ENCODE measurements around the gene HS1BP3.

The HS1BP3 gene

GRCh38 chr2:20674974-20675679, 24.2 kb upstream of the HS1BP3 start:
- no peak for DNase-seq

DNA sequence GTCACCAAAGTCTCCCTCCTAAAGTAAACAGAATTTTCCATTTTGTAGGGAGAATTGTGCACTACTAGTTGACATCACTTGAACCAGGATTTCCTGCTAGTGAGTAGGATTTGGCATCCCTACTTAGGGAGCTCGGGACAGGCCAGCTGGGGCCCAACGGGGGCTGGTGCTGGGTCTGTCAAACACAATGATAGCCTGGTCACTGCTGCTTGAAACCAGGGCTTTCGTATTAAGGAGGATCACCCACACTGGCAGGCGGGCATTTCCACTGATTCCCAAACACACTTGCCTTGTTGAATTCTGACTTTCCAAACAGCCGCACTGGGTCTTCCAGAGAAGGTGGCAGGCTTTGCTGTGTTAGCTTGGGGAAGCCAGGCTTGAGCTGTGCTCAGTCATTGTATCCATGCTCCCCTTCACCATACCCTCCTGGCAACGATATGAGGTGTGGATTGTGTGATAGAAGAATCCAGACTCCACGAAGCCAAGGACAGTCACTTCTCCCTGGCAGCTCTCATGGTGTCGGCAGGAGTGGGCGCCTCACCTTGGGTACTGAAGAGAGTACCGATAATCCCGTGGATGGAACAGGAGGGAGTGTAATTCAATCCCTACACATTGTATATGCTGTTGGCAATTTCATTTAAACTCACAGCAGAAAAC, 23.5 kb upstream of the HS1BP3 start:
- no peak for DNase-seq

GRCh38 chr2:20673686-20674308, 22.9 kb upstream of the HS1BP3 start:
- no peak for DNase-seq

DNA sequence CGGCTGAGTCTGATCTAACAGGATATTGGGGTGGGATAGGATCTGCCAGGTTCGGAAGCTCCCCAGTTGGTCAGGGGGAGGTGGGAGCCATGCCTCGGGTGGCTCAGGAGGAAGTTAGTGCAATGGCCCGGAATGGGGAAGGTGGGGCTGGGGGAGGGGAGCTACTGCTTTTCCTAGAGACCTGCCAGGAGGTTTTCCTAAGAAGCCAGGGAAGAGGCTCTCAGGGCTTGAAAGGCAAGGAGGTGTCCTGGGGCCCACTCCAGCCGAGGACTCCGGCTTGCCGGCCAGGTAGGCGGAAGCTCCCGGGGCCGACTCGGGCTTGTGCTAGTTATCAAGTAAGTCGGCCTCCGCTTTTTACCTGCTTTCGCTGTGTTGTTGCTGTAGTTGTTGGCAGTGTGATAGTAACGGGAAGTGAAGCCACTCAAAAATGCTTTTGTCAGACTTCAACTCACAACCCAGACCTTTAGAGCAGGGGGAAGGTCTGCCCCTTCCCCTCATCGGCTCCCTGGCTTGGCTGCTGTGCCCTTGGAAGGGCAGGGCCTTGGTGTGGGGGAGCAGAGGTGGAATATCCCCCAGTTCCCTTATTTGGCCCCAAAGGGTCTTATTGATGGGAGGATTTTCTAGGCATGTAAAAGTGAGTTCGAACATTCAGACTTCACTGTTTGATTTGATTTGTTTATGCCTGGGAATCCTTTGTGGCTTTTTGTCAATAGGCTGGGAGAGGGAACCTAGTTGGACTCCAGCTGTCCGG, 21.5 kb upstream of the HS1BP3 start:
- DNase-seq, result no peak

- DNase-seq, result no peak
Measured at GRCh38 chr2:20671736-20672080, 20.8 kb upstream of the HS1BP3 start.

DNA sequence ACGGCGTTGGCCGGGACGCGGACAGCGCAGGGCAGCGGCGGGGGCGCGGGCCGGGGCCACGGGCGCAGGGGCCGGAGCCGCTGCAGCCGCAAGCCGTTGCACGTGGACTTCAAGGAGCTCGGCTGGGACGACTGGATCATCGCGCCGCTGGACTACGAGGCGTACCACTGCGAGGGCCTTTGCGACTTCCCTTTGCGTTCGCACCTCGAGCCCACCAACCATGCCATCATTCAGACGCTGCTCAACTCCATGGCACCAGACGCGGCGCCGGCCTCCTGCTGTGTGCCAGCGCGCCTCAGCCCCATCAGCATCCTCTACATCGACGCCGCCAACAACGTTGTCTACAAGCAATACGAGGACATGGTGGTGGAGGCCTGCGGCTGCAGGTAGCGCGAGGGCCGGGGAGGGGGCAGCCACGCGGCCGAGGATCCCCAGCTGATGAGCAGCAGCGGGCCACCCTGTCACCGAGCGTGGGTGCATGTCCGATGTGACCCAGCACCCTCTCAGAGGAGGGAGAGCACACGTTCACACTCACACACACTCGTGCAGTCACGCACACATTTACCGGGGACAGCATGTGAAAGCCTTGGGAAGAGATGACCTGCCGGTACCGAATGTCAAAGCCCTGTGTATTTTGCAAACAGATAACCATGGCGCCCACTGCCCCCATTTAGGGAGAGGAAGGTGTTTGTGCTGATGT, 20.3 kb upstream of the HS1BP3 start:
- DNase-seq, result no peak

DNA sequence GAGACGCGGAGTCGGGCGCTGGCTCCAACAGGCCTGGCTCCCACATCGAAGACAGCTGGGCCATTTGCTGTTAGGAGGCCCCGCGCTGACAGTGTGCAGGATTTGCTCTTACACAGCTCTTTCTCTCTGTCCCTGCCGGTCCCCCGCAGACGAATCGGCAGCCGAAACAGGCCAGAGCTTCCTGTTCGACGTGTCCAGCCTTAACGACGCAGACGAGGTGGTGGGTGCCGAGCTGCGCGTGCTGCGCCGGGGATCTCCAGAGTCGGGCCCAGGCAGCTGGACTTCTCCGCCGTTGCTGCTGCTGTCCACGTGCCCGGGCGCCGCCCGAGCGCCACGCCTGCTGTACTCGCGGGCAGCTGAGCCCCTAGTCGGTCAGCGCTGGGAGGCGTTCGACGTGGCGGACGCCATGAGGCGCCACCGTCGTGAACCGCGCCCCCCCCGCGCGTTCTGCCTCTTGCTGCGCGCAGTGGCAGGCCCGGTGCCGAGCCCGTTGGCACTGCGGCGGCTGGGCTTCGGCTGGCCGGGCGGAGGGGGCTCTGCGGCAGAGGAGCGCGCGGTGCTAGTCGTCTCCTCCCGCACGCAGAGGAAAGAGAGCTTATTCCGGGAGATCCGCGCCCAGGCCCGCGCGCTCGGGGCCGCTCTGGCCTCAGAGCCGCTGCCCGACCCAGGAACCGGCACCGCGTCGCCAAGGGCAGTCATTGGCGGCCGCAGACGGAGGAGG, 19.6 kb upstream of the HS1BP3 start:
- DNase-seq, result no peak

DNA sequence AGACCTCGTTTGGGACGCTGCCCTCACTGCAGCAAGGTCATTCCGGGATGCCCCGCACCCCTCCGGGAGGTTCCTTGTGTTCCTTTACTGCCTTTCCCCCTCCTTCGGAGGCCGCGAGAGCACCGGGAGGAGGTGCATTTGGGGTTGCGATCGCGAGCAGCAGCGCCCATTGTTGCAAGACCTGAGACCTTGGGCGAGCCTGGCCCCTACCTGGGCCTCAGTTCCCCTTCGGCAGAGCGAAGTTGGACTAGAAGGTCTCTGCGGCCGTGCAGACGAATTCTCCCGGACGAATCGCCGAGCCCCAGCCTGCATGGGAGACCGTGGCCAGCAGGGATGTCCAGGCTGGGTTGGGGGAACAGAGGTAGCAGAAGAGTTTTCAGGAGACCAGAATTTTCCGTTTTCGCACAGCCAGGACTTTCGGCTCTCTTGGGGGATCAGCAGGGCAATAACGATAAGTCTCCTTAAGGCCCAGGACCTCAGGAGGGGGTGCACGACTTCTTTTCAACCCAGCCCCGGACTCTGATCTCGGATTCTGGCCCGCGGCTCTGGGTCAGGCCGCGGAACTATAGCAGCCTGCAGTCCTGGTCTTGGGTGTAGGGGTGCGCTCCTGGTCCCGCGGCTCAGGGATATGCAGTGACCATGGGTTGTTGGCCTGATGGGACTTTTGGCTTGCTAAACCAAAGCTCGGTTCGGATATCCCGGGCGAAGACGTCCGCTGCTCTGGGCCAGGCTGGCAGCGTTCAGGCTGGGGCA, 18.8 kb upstream of the HS1BP3 start:
- no peak for DNase-seq

GRCh38 chr2:20668871-20669475, 18.1 kb upstream of the HS1BP3 start:
- DNase-seq, result no peak

- no peak for DNase-seq
Measured at GRCh38 chr2:20668451-20668850, 17.6 kb upstream of the HS1BP3 start.

GRCh38 chr2:20667531-20668401, 16.9 kb upstream of the HS1BP3 start:
- no peak for DNase-seq

GRCh38 chr2:20667151-20667530, 16.2 kb upstream of the HS1BP3 start:
- DNase-seq, result peak in 1 of 2 donors; percentile 22

GRCh38 chr2:20666304-20667150, 15.6 kb upstream of the HS1BP3 start, which contains the start of gene GDF7:
TSS of gene GDF7 (plus strand) at chr2:20667144. CDS start at chr2:20667240, 96 bp downstream.
- DNase-seq, result peak; percentile 20 to 47

DNA sequence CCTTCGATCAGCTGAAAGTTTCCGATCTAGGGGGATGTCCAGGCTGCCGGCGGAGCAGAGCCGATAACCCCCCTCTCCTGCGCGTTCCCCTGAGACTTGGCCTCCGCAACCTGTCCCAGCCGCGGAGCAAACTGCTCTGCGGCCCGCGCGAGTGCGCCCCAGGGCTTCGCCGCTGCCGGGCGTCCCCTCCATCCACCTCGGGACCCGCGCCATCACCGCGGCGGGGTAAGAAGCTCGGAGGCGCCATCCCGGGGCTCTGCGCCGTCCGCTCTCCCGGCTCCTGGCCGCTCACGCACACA, 15.1 kb upstream of the HS1BP3 start:
- no peak for DNase-seq

GRCh38 chr2:20665243-20666004, 14.5 kb upstream of the HS1BP3 start:
- DNase-seq, result no peak

DNA sequence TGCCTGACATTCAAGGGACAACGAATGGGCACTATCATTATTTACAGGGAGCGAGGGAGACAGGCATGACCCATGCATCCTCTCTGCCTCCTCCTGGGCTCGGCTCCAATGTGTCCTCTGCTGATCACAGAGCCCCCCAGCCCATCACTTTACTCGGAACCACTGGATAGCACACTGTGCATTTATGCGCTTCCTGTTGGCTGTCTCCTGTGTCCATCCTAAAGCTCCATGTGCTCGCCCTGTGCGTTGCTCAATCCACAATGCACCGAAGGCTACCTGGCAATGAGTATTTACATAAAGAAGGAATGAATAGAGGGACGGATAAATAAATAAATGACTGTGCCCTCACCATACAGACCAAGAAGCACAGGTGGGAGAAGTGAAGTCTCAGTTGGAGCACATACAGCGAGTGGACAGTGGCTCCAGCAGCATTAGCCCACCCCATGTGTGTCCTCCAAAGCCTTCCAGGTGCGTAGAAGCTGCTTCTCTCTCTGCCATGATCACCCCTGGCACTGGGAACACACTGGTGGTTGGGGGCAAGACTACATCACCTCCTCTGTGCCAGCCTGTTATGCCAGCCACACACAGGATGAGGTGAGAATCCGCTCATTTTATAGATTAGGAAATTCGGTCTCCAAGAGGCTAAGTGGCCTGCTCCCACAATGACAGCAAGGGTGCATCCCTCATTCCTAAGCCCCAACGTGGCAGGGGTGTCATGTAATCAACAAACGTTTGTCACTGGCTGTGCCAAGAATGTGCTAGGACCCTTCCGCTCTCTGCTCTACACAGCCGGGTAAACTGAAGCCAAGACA, 13.7 kb upstream of the HS1BP3 start:
- DNase-seq, result no peak

- DNase-seq, result no peak
Measured at GRCh38 chr2:20664071-20664390, 13.1 kb upstream of the HS1BP3 start.
